GM23338 (cell line): ENCODE measurements around the gene KLHL22. TPM values are rescaled to one million over a fixed set of nuclear protein-coding genes. Genes with fewer than 3 reads are reported as not detected.

Experiments
- ATAC-seq: fragments of 200-7000 bp; cut with Tn5 transposase; 3 replicates; pipeline ENCODE4 v1.9.1; 2020
- DNase-seq: peaks from one replicate; pipeline ENCODE4 v3.0.0-alpha.2; 2015; ENCODE audit warnings: low spot score
- H2AFZ ChIP-seq: fragments of 200-600 bp; sonication (generic); 2 replicates; pipeline ENCODE4 v1.8.0; 2016; ENCODE audit warnings: antibody characterized with exemption, mild to moderate bottlenecking, moderate library complexity
- H3F3A ChIP-seq: fragments of 200-600 bp; sonication (generic); replicated peaks from 2 replicates; pipeline ENCODE4 v1.8.0; 2017; ENCODE audit warnings: antibody characterized with exemption, mixed run types, low read depth
- H3K27ac ChIP-seq: fragments of 200-600 bp; sonication (generic); 2 replicates; pipeline ENCODE4 v1.6.1; 2016; ENCODE audit warnings: low read depth
- H3K27me3 ChIP-seq: fragments of 200-600 bp; sonication (generic); 2 replicates; pipeline ENCODE4 v1.8.0; 2016; ENCODE audit warnings: mild to moderate bottlenecking, mixed run types, moderate library complexity; ENCODE audit not compliant: insufficient read depth
- H3K36me3 ChIP-seq: fragments of 200-600 bp; sonication (generic); 2 replicates; pipeline ENCODE4 v1.8.0; 2016; ENCODE audit warnings: mild to moderate bottlenecking; ENCODE audit not compliant: insufficient read depth
- H3K4me1 ChIP-seq: fragments of 200-600 bp; sonication (generic); 2 replicates; pipeline ENCODE4 v1.8.0; 2016; ENCODE audit warnings: mild to moderate bottlenecking, moderate library complexity; ENCODE audit not compliant: insufficient read depth
- H3K4me2 ChIP-seq: fragments of 200-600 bp; sonication (generic); 2 replicates; pipeline ENCODE4 v1.7.1; 2017; ENCODE audit warnings: mixed run types
- H3K4me3 ChIP-seq: fragments of 200-600 bp; sonication (generic); 2 replicates; pipeline ENCODE4 v1.6.1; 2016; ENCODE audit warnings: mixed run types
- H3K79me2 ChIP-seq: fragments of 200-600 bp; sonication (generic); replicated peaks from 2 replicates; pipeline ENCODE4 v1.8.0; 2017; ENCODE audit warnings: mild to moderate bottlenecking; ENCODE audit not compliant: insufficient read depth
- H3K9me2 ChIP-seq: fragments of 200-600 bp; sonication (generic); 2 replicates; pipeline ENCODE4 v1.8.0; 2017; ENCODE audit not compliant: insufficient read depth
- H4K20me1 ChIP-seq: fragments of 200-600 bp; sonication (generic); replicated peaks from 2 replicates; pipeline ENCODE4 v1.8.0; 2017; ENCODE audit warnings: mild to moderate bottlenecking; ENCODE audit not compliant: insufficient read depth
- H3K27ac Mint-ChIP-seq: 2 replicates; pipeline ENCODE4 v1.8.0; 2020; ENCODE audit warnings: inconsistent platforms, mild to moderate bottlenecking, moderate library complexity, mixed read lengths
- H3K27me3 Mint-ChIP-seq: 3 replicates; pipeline ENCODE4 v1.8.0; 2022; ENCODE audit warnings: low read depth, mild to moderate bottlenecking, moderate library complexity, mixed read lengths, inconsistent platforms; ENCODE audit not compliant: insufficient read depth, poor library complexity
- H3K36me3 Mint-ChIP-seq: 3 replicates; pipeline ENCODE4 v1.8.0; 2021; ENCODE audit warnings: low read depth, mild to moderate bottlenecking, inconsistent platforms, moderate library complexity, mixed read lengths
- H3K4me1 Mint-ChIP-seq: 3 replicates; pipeline ENCODE4 v1.8.0; 2020; ENCODE audit warnings: mild to moderate bottlenecking, inconsistent platforms, mixed read lengths
- H3K4me3 Mint-ChIP-seq: 3 replicates; pipeline ENCODE4 v1.8.0; 2021; ENCODE audit warnings: moderate library complexity, mild to moderate bottlenecking, inconsistent platforms, mixed read lengths
- H3K9me3 Mint-ChIP-seq: 3 replicates; pipeline ENCODE4 v1.8.0; 2020; ENCODE audit warnings: moderate library complexity, mild to moderate bottlenecking, inconsistent platforms, mixed read lengths
- CREB1 ChIP-seq: fragments of 250-450 bp; sonication (Bioruptor Pico); IDR thresholded peaks from 2 replicates; pipeline ENCODE4 v1.5.0; 2020; ENCODE audit warnings: low read depth, mild to moderate bottlenecking, moderate library complexity
- CTCF ChIP-seq, 2 experiments: fragments of 200-600 bp in 1 of 2; sonication (generic) in 1 of 2; conservative IDR thresholded peaks; 2 replicates each; pipeline versions ENCODE4 v1.5.1 to v1.6.1; 2016 to 2017; ENCODE audit warnings: antibody characterized with exemption in 2 of 2, low read depth in 2 of 2, mild to moderate bottlenecking in 2 of 2, moderate library complexity in 1 of 2
- EZH2 ChIP-seq: fragments of 200-600 bp; sonication (generic); IDR thresholded peaks from one replicate; pipeline ENCODE4 v1.8.0; 2017; ENCODE audit warnings: antibody characterized with exemption, mild to moderate bottlenecking, low read depth; ENCODE audit not compliant: unreplicated experiment
- JUNB ChIP-seq: IDR thresholded peaks from one replicate; pipeline ENCODE4 v1.6.1; 2016; ENCODE audit warnings: antibody characterized with exemption; ENCODE audit not compliant: unreplicated experiment
- POLR2AphosphoS5 ChIP-seq: IDR thresholded peaks from 2 replicates; pipeline ENCODE4 v1.6.1; 2016; ENCODE audit warnings: antibody characterized with exemption, low read depth
- ZNF462 ChIP-seq: fragments of 250-450 bp; sonication (Bioruptor Pico); IDR thresholded peaks from 2 replicates; pipeline ENCODE4 v1.5.0; 2020; ENCODE audit warnings: mild to moderate bottlenecking, moderate library complexity
- polyA plus RNA-seq: library from polyadenylated mRNA; unstranded; fragments of >200 nt; fragmentation: Nextera tagmentation; extraction: Ambion mirVana; gene quantifications from 2 replicates; pipeline ENCODE4 v1.2.1, GENCODE V29; 2016
- total RNA-seq: library from RNA; depleted of rRNA; stranded (reverse); fragments of >200 nt; shearing (Covaris generic); gene quantifications from 2 replicates; pipeline ENCODE4 v1.2.3, GENCODE V29; 2014

The KLHL22 gene
- total and polyA plus RNA-seq, 2 experiments from 2014 or later = 2.4 to 16.0 TPM

DNA sequence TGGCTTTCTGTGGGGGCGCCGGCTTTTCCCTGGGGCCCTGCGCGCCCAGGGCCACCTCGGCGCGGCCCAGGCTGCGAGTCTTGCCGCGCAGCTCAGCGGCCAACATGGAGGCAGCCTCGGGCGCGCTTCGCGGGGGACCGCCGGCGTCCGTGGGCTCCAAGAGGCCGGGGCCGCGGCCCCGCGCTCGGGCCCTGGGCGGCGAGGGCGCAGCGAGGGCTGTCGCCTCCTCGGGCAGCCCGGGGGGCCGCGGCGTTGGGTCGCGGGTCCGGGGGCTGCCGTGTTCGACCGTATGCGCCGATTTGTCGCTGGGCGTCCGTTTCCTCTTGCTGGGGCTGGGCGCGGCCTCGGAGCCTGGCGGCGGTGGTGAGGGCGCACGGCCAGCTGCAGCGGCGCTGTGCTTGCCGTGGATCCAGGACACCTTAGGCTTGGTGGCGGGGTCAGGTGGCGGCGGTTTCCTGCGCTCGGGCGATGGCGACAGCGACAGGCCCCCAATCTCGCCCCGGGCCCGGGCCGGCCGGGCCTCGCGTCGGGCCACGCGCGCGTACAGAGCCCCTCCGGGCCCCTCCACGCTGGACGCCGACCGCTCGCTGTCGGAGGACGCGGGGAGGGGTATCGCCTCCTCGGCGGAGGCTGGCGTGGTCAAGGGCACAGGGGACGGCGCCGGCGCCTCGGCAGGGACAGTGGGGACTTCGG lies 69.9 kb downstream of the KLHL22 start:
- Histone ChIP-seq H3K4me3 (peak overlapping the region; percentile 56), H3K27ac (no peak overlapping the region), H2AFZ (no peak overlapping the region), H3K9me2 (no peaks in the 10 kb centered on the region), H3K4me1 (peaks cover 4% of the 10 kb centered on the region; the same call in 1 of the 2 replicates), H3K27me3 (peaks cover 64% of the 10 kb centered on the region), H3F3A (no peaks in the 10 kb centered on the region), H3K4me2 (peak overlapping the region; percentile 76), H4K20me1 (0 out of 2 replicates have a peak, but pooled peaks cover 6% of the 10 kb centered on the region), H3K79me2 (no peaks in the 10 kb centered on the region), H3K36me3 (no peaks in the 10 kb centered on the region)
- TF ChIP-seq CREB1 (CRISPR knock-in tag) = no peak
- no peak for TF ChIP-seq POLR2AphosphoS5
- TF ChIP-seq ZNF462 (CRISPR knock-in tag) = no peak
- TF ChIP-seq CTCF (conservative IDR thresholded peaks at IDR 0.05; ENCODE audit: low read depth in 2 of 2) = no peak
- peak; percentile 45 for TF ChIP-seq EZH2
- TF ChIP-seq JUNB = no peak
- peaks cover 7% of the 10 kb centered on the region for H3K4me1 Mint-ChIP-seq
- peak; percentile 1; the same call in 2 of the 3 replicates for ATAC-seq
- H3K27ac Mint-ChIP-seq = no peak overlapping the region
- peaks cover 64% of the 10 kb centered on the region for H3K27me3 Mint-ChIP-seq
- peaks cover 4% of the 10 kb centered on the region for H3K36me3 Mint-ChIP-seq
- H3K9me3 Mint-ChIP-seq = no peaks in the 10 kb centered on the region; the same call in 2 of the 3 replicates
- peak overlapping the region; percentile 49; the same call in 2 of the 3 replicates for H3K4me3 Mint-ChIP-seq
- peak; percentile 66 for DNase-seq
